HG02798 (cell line): ENCODE data around the gene CLMP.
"Not testable (repeated sequence)": the region's sequence is repeated elsewhere in the genome, so short reads cannot be mapped to it uniquely, and the experiment has no call there.

ENCODE experiments used
- ATAC-seq: cut with Tn5 transposase; IDR thresholded peaks from one replicate; pipeline ENCODE4 v1.9.1; 2021; ENCODE audit warnings: mild to moderate bottlenecking; ENCODE audit not compliant: unreplicated experiment, poor library complexity

Gene CLMP

DNA sequence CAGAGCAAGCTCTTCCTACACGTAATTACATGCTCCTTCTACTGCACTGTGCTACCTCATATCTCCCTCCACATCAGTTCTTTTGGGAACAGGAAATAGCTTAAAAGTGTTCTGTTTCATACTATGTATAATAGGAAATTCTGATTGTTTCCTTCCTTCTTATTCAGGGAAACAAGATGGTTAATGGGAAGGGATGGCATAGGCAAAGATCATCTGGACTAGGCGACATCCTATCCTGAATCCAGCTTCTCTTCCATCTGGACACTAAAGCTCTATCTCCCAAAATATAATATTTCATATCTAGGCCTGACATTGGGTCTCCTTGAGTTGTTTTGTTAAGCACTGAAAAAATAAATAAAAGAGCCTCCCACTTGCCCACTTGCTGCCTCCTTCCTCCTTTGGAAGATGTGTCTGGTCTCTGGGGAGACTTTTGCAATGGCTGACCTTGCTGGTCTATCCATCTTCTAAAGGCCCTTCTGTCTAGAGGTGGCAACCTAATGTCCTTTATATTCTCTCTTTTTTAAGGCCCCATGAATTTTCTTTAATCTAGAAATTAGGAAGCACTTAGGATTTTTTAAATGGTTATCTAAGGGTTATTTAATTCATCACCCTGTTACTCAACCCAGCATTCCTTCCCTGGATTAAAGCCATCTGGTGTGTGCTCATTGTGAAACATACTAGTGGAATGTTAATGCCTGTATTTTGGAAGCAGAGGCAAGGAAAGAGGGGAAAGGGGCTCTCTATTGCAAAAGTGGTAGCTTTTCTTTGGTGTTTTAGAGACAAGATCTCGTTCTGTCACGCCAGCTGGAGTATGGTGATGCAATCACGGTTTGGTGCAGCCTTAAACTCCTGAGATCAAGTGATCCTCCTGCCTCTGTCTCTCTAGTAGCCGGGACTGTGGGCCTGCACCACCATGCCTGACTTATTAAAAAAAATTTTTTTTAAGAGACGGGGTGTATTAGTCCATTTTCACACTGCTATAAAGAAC, 20.6 kb downstream of the CLMP start:
- ATAC-seq = no peak

GRCh38 chr11:123173856-123174186, 21.2 kb downstream of the CLMP start:
- no peak for ATAC-seq

- no peak for ATAC-seq
Measured at GRCh38 chr11:123173040-123173855, 21.8 kb downstream of the CLMP start.

DNA sequence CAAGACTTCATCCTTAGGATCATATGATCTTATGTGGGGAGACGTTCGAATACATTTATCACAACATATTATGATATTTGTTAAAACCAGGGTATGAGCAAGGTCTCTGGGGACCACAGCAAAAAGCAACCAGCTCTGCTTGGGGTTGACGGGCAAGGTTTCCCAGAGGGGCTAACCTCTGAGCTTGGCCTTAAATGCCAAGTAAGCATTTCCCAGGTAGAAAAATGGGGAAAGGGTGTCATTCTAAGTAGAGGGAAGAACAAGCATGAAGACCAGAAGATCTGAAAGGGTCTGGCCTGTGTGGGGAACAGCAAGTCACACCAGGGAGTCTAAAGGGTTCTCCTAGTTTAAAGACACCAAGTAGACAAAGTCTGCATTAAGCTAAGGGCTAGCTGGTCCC, 24.1 kb downstream of the CLMP start:
- no peak for ATAC-seq

GRCh38 chr11:123169821-123170220, 25.2 kb downstream of the CLMP start:
- no peak for ATAC-seq

GRCh38 chr11:123168955-123169484, 26.0 kb downstream of the CLMP start:
- ATAC-seq = no peak

- ATAC-seq = no peak
Measured at GRCh38 chr11:123168241-123168640, 26.8 kb downstream of the CLMP start.

DNA sequence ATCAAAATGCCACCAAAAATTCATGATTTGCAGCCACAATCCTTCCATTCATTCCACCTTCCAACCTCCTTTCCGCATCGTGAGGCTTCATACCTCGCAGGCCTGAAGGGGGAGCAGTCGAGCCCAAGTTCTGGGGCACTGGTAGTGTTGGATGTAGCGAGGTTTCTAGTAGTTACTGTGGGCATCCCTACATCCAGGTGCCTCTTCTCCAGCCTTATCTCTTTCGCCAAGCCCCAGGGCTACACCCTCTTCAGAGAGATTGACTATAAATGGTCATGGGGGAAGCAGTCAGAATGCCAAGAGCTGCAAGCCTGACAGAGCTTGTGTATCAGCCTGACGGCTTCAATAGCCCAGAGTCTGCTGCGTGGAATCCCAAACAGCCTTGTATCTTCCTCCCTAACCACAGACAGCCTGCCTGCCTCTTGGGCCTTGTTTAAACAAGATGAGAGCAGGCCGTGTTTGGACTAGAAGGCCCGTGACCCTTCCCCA, 28.9 kb downstream of the CLMP start:
- no peak for ATAC-seq

DNA sequence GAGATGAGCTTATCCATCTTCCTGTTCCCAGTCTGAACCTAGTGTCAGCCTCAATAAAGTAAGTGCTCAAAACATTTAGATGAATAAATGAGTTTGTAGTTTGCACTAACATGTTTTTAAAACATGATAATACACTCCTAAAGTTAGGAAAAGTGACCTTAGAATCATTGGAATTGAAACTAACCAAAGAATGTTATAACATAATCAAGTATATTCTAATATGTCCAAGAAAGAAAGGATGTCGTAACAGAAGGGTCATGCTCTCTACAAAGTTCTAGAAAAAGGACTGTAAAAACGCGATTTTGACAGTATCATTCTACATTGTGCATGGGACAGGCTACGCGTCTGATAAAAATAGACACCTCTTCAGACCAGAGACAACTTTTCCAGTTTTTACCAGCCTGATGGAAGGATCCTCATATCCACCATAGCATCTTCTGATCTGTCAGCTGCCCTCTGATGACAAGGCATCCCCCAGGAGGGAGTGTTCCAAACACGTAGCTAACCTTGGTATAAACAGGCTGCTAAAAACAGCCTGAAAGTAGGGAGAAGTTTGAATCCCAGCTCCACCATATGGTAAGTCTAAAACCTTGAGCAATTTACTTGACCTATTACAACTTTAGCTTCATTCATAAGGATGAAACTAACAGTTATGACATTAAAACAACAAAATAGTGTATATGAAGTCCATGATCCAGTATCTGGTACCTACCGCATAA, 30.2 kb downstream of the CLMP start:
- ATAC-seq = no peak

- ATAC-seq = no peak
Measured at GRCh38 chr11:123163621-123164020, 31.4 kb downstream of the CLMP start.

DNA sequence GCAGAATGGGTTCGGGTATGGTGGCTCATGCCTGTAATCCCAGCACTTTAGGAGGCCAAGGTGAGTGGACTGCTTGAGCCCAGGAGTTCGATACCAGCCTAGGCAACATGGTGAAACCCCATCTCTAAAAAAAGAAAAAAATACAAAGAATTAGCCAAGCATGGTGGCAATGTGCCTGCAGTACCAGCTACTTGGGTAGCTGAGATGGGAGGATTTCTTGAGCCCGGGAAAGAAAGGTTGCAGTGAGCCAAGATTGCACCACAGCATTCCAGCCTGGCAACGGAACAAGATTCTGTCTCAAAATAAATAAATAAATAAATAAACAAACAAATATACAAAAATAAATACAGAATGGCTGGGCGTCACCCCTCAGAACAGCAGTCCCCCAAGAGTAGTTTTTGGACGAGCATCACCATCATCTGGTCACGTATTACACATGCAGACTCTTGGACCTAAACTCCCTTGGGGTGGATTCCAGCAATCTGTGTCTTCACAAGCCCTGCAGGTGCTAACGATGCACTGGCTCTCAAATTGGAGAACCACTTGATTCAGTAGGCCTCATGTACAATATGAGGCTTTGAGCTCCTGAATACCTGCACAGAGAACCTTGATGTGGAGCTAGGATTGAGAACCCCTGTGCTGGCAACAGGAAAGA, 33.5 kb downstream of the CLMP start:
- ATAC-seq = no peak

DNA sequence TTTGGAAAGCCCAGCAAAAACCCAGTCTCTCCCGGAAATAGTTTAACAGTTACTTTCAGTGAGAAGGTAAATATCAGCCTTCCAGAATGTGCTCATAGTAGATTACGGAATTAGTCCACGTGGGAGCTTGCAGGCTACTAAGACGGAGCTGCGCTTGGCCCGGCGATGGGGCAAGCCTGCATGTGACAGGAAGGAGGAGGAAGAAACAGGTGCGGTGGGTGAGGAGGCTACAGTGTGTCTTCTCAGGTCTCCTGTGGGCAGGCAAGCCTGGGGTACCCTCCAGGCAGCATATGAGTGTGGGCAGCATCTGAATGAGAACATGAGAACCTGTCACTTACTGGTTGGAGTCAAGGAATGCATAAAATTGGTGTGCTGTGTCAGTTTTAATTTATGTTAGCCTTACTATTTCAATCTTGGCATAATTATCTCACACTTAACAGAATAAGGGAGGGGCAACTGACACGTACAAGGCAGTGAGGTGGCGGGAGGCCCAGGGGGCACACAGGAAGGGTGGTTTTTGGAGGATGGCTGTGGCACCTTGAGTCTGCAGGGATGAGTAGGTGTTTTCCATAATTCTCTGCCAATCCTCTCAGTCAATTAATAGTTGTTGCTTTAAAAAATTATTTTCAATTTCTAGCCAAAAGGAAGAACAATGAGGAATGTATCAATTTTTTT, 35.7 kb downstream of the CLMP start:
- ATAC-seq = no peak

DNA sequence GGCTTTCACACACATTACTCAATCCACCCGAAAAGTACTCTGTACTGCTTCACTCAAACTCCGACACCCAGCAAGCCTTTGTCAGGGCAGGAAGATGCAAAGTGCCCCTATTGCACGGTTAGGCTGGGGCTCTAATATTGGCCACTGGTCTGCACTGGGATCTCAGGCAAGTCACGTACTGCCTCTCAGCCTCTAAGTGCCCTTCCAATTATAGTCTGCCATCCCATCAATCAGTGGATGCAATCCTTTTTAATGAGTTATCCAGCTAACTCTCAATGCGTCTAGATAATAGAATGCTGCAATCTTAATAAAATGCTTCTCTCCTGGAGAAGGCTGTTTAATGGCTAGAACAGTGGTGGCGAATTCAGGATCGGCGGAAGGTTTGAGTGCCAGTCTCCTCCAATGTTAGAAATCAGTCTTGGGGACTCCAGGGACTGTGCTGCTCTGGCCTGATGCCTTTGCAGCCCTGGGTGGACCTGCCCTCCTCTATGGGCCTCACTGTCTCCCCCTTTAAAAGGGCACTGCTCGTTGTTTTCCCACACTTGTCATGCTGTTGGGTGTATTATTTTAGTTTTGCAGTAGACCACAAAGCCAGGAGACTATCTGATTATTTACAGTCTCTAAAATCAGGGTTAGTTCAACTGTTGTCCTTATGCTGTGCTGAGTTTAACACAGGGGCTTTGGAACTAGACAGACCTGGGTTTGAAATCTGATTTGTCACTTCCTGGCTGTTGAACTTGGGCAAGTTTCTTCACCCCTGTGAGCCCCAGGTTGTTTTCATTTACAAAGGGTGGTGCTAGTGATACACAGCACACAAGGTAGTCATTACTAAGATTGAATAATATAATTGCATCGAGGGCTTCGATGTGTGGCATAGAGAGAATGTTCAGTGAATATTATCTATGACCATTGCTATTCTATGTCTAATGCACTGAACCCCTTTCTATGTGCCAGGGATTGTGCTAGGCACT, 36.7 kb downstream of the CLMP start:
- no peak for ATAC-seq

GRCh38 chr11:123152951-123153350, 42.1 kb downstream of the CLMP start:
- ATAC-seq = no peak

DNA sequence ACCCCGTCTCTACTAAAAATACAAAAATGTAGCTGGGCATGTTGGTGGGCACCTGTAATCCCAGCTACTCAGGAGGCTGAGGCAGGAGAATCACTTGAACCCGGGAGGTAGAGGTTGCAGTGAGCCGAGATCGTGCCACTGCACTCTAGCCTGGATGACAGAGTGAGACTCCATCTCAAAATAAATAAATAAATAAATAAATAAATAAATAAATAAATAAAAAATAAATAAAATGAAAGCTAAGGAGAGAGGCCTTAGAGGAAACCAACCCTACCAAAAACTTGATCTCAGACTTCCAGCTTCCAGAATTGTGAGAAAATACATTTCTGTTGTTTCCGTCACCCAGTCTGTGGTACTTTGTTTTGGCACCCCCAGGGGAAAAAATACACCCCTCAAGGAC, 42.7 kb downstream of the CLMP start:
- not testable (repeated sequence) for ATAC-seq

- no peak for ATAC-seq
Measured at GRCh38 chr11:123151796-123152195, 43.3 kb downstream of the CLMP start.

GRCh38 chr11:123151366-123151765, 43.7 kb downstream of the CLMP start:
- no peak for ATAC-seq

GRCh38 chr11:123150882-123151281, 44.2 kb downstream of the CLMP start:
- no peak for ATAC-seq
